GM12801 (cell line): ENCODE results near the gene HMSD.

Experiments
- CTCF ChIP-seq: IDR thresholded peaks from one replicate; pipeline ENCODE4 v1.5.1; 2011; ENCODE audit warnings: control low read depth; ENCODE audit not compliant: insufficient read length; ENCODE audit errors: extremely low read depth

Gene HMSD

GRCh38 chr18:63961435-63961980 is 12.4 kb downstream of the HMSD start:
- TF ChIP-seq CTCF: no peak

GRCh38 chr18:63962137-63962536 is 13.0 kb downstream of the HMSD start:
- TF ChIP-seq CTCF: no peak

GRCh38 chr18:63963615-63964256 is 14.6 kb downstream of the HMSD start:
- TF ChIP-seq CTCF: no peak

- no peak for TF ChIP-seq CTCF
Measured at GRCh38 chr18:63964908-63965307, 15.8 kb downstream of the HMSD start.

- TF ChIP-seq CTCF: no peak
Measured at GRCh38 chr18:63965716-63966330, 16.7 kb downstream of the HMSD start.

- TF ChIP-seq CTCF: no peak
Measured at GRCh38 chr18:63969942-63970808, 21.1 kb downstream of the HMSD start, which contains the start of gene SERPINB8. Gene SERPINB8, plus strand, starts transcription at chr18:63970081. Its CDS starts 8,228 bp downstream, at chr18:63978309.

GRCh38 chr18:63970809-63971205 is 21.7 kb downstream of the HMSD start:
- TF ChIP-seq CTCF: no peak
